ENCODE results near the gene ZNF70. TPM values are rescaled to one million over a fixed set of nuclear protein-coding genes. Genes with fewer than 3 reads are reported as not detected.

ZNF70 gene
- total RNA-seq, 1 donor from 2014 or later, result 4.1 TPM

- no peaks in the 10 kb centered on the region for H3K36me3 ChIP-seq (ENCODE audit: control insufficient read depth, insufficient read depth, low read length)
Observed at GRCh38 chr22:23786261-23786710, 35.4 kb upstream of the ZNF70 start.

GRCh38 chr22:23784215-23784732, 33.4 kb upstream of the ZNF70 start:
- no peak for TF ChIP-seq CTCF (IDR thresholded peaks at IDR 0.05; ENCODE audit: insufficient read depth, low read length, poor library complexity, severe bottlenecking)
- H3K36me3 ChIP-seq (ENCODE audit: control insufficient read depth, insufficient read depth, low read length), result no peaks in the 10 kb centered on the region
- no peak for DNase-seq (ENCODE audit: low read depth)

More at GRCh38 chr22:23786261-23786710, 35.4 kb upstream of the ZNF70 start:
- H3K27me3 ChIP-seq (ENCODE audit: control insufficient read depth, insufficient read depth, low read length), result no peaks in the 10 kb centered on the region
- peak overlapping the region; percentile 84 for H3K4me3 ChIP-seq (ENCODE audit: low read depth, low read length)
- DNase-seq (ENCODE audit: low read depth), result no peak
- no peak for TF ChIP-seq CTCF (IDR thresholded peaks at IDR 0.05; ENCODE audit: insufficient read depth, low read length, poor library complexity, severe bottlenecking)

GRCh38 chr22:23783265-23784150, 32.6 kb upstream of the ZNF70 start:
- H3K4me3 ChIP-seq (ENCODE audit: low read depth, low read length), result no peak overlapping the region
- no peaks in the 10 kb centered on the region for H3K27me3 ChIP-seq (ENCODE audit: control insufficient read depth, insufficient read depth, low read length)
- no peak for TF ChIP-seq CTCF (IDR thresholded peaks at IDR 0.05; ENCODE audit: insufficient read depth, low read length, poor library complexity, severe bottlenecking)
- no peaks in the 10 kb centered on the region for H3K36me3 ChIP-seq (ENCODE audit: control insufficient read depth, insufficient read depth, low read length)
- DNase-seq (ENCODE audit: low read depth), result no peak

More at GRCh38 chr22:23784215-23784732, 33.4 kb upstream of the ZNF70 start:
- Histone ChIP-seq H3K27me3 (ENCODE audit: control insufficient read depth, insufficient read depth, low read length) (no peaks in the 10 kb centered on the region), H3K4me3 (ENCODE audit: low read depth, low read length) (no peak overlapping the region)

- TF ChIP-seq CTCF (IDR thresholded peaks at IDR 0.05; ENCODE audit: insufficient read depth, low read length, poor library complexity, severe bottlenecking), result no peak
- DNase-seq (ENCODE audit: low read depth), result no peak
- Histone ChIP-seq H3K36me3 (ENCODE audit: control insufficient read depth, insufficient read depth, low read length) (no peaks in the 10 kb centered on the region), H3K27me3 (ENCODE audit: control insufficient read depth, insufficient read depth, low read length) (no peaks in the 10 kb centered on the region), H3K4me3 (ENCODE audit: low read depth, low read length) (no peak overlapping the region)
Observed at GRCh38 chr22:23782703-23783102, 31.8 kb upstream of the ZNF70 start.

- Histone ChIP-seq H3K27me3 (ENCODE audit: control insufficient read depth, insufficient read depth, low read length) (no peaks in the 10 kb centered on the region), H3K4me3 (ENCODE audit: low read depth, low read length) (no peak overlapping the region), H3K36me3 (ENCODE audit: control insufficient read depth, insufficient read depth, low read length) (no peaks in the 10 kb centered on the region)
- no peak for DNase-seq (ENCODE audit: low read depth)
- TF ChIP-seq CTCF (IDR thresholded peaks at IDR 0.05; ENCODE audit: insufficient read depth, low read length, poor library complexity, severe bottlenecking), result no peak
Observed at GRCh38 chr22:23782252-23782651, 31.3 kb upstream of the ZNF70 start.

All from kidney epithelial cell (primary cell).